Measurements from ENCODE around the gene G3BP1. TPM values are rescaled to one million over a fixed set of nuclear protein-coding genes. Genes with fewer than 3 reads are reported as not detected.

G3BP1 gene
- total RNA-seq, 4 donors from 2014 or later, result 65.7 to 117 (median 91.0) TPM

- TF ChIP-seq, protein P1, sequence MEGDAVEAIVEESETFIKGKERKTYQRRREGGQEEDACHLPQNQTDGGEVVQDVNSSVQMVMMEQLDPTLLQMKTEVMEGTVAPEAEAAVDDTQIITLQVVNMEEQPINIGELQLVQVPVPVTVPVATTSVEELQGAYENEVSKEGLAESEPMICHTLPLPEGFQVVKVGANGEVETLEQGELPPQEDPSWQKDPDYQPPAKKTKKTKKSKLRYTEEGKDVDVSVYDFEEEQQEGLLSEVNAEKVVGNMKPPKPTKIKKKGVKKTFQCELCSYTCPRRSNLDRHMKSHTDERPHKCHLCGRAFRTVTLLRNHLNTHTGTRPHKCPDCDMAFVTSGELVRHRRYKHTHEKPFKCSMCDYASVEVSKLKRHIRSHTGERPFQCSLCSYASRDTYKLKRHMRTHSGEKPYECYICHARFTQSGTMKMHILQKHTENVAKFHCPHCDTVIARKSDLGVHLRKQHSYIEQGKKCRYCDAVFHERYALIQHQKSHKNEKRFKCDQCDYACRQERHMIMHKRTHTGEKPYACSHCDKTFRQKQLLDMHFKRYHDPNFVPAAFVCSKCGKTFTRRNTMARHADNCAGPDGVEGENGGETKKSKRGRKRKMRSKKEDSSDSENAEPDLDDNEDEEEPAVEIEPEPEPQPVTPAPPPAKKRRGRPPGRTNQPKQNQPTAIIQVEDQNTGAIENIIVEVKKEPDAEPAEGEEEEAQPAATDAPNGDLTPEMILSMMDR (IDR thresholded peaks at IDR 0.05; ENCODE audit: low read depth), result no peak
Observed at GRCh38 chr5:151829370-151829769, 57.6 kb downstream of the G3BP1 start.

DNA sequence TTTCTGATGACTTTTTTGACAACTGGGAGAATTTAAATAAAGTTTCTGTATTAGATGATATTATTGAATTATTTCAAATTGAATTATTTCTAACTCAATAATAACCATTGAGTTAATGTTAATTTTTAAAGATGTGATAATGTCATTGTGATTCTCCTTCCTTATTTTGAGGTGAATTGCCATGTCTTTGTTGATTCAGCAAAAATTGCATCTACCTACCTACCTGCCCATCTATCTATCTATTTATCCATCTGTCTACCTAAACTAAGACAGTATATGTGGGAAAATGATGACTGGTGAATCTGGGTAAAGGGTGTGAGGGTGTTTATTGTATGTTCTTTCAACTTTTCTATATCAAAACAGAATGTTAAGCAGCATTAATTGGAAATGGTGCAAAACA, 75.0 kb downstream of the G3BP1 start:
- TF ChIP-seq, protein P1 (IDR thresholded peaks at IDR 0.05; ENCODE audit: low read depth), result no peak

DNA sequence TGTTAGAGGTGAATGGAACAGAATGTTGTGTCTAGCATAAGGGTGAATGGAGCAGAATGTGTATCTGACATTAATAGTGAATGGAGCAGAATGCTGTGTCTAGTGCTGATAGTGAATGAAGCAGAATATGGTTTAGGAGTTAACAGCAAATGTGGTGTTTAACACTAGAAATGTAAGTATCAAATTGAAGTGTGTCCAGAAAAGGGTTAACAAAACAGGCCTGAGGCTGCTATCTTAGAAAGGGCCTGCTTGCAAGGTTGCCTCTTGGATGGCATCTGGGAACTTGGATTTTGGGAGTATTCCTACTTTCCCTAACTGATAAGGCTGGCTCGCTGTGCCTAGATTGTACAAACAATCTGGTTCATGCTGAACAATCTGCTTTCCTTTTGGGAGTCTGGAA, 76.1 kb downstream of the G3BP1 start:
- TF ChIP-seq, protein P1 (IDR thresholded peaks at IDR 0.05; ENCODE audit: low read depth), result no peak

DNA sequence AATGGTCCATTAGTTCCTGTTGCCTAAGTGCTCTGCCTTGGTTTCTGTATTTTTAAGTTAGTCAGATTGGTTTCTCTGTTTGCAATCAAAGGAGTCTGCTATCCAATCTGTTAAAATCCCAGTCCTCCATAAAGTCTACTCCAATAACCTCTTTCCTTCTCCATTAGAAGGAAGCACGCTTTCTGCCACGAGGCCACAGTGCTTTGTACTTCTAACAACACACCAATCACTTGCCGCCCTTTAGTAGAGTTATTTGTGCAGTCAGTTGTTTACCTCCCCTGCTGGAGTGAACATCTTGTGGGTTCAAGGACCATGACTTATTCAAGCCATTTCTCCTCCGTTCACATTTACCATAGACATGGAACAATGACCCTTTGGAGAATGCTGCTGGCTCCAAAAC, 83.9 kb downstream of the G3BP1 start:
- TF ChIP-seq, protein P1 (IDR thresholded peaks at IDR 0.05; ENCODE audit: low read depth), result no peak

DNA sequence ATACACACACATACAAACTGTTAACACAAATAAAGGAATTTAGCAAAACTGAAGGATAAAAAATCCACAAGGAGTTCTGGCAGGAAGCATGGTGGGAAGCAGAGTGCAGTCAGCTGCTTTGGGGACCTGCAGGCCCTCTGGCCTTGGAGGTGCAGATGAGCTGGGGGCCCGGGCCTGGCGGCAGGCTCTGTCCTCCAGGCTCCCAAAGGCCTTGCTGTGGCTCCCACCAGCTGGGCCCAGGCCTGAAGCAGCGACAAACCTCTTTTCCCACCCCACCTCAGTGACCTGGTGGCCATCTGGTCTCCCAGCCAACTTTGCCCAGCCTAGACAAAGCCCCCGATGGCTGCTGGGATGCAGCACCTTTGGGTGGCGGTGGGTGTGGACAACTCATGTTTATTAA, 85.1 kb downstream of the G3BP1 start:
- TF ChIP-seq, protein P1 (IDR thresholded peaks at IDR 0.05; ENCODE audit: low read depth), result no peak

Other genes with a start within 250 kb of the G3BP1 start
- under 1 TPM; under 0.01 to 0.51 (median 0.20) TPM for gene FAT2, start 180.6 kb upstream of the G3BP1 start, total RNA-seq
- gene SPARC, start 85.0 kb upstream of the G3BP1 start, total RNA-seq, result 1,000 to 10,000 TPM in 2 of 4 donors, 100 to 1,000 TPM in 2; 792 to 1,545 (median 1,187) TPM
- 100 to 1,000 TPM in 3 of 4 donors, 10 to 100 TPM in 1; 59.5 to 125 (median 109) TPM for gene ATOX1, start 13.3 kb upstream of the G3BP1 start, total RNA-seq
- not detected for gene GLRA1, start 152.9 kb downstream of the G3BP1 start, total RNA-seq

All from subcutaneous adipose tissue (tissue), 4 donors.